ENCODE results near the gene C1QTNF4.

C1QTNF4 gene

GRCh38 chr11:47589584-47589976, 4.6 kb downstream of the C1QTNF4 start:
- in situ Hi-C loops (cut with HindIII; ENCODE audit: low sequenced_read_pairs), result no loop called here

GRCh38 chr11:47589118-47589517, 5.1 kb downstream of the C1QTNF4 start:
- H3K4me3 ChIP-seq (ENCODE audit: low read depth, low read length), result no peak overlapping the region
- in situ Hi-C loops (cut with HindIII; ENCODE audit: low sequenced_read_pairs), result no loop called here
- TF ChIP-seq CTCF (IDR thresholded peaks at IDR 0.05; ENCODE audit: low read depth, low read length), result no peak
- no peak for DNase-seq (ENCODE audit: low read depth, low spot score)

More at GRCh38 chr11:47589584-47589976, 4.6 kb downstream of the C1QTNF4 start:
- no peak for DNase-seq (ENCODE audit: low read depth, low spot score)
- peak overlapping the region; percentile 21 for H3K4me3 ChIP-seq (ENCODE audit: low read depth, low read length)
- TF ChIP-seq CTCF (IDR thresholded peaks at IDR 0.05; ENCODE audit: low read depth, low read length), result no peak

GRCh38 chr11:47587723-47588326, 6.4 kb downstream of the C1QTNF4 start:
- no peak overlapping the region for H3K4me3 ChIP-seq (ENCODE audit: low read depth, low read length)

GRCh38 chr11:47587039-47587716, 7.0 kb downstream of the C1QTNF4 start:
- DNase-seq (ENCODE audit: low read depth, low spot score), result no peak
- no peak for TF ChIP-seq CTCF (IDR thresholded peaks at IDR 0.05; ENCODE audit: low read depth, low read length)
- in situ Hi-C loops (cut with HindIII; ENCODE audit: low sequenced_read_pairs), result no loop called here
- H3K4me3 ChIP-seq (ENCODE audit: low read depth, low read length), result no peak overlapping the region

More at GRCh38 chr11:47587723-47588326, 6.4 kb downstream of the C1QTNF4 start:
- in situ Hi-C loops (cut with HindIII; ENCODE audit: low sequenced_read_pairs), result no loop called here
- DNase-seq (ENCODE audit: low read depth, low spot score), result no peak
- TF ChIP-seq CTCF (IDR thresholded peaks at IDR 0.05; ENCODE audit: low read depth, low read length), result no peak

GRCh38 chr11:47586098-47586855, 7.9 kb downstream of the C1QTNF4 start, which contains the start of gene FAM180B:
Gene FAM180B, plus strand, starts transcription at chr11:47586678. Its CDS starts 91 bp downstream, at chr11:47586769.
- in situ Hi-C loops (cut with HindIII; ENCODE audit: low sequenced_read_pairs), result no loop called here
- no peak within 1 kb of the TSS for H3K4me3 ChIP-seq (ENCODE audit: low read depth, low read length)
- no peak for TF ChIP-seq CTCF (IDR thresholded peaks at IDR 0.05; ENCODE audit: low read depth, low read length)
- no peak for DNase-seq (ENCODE audit: low read depth, low spot score)

GRCh38 chr11:47583844-47584243, 10.4 kb downstream of the C1QTNF4 start:
- no peak overlapping the region for H3K4me3 ChIP-seq (ENCODE audit: low read depth, low read length)
- in situ Hi-C loops (cut with HindIII; ENCODE audit: low sequenced_read_pairs), result no loop called here
- DNase-seq (ENCODE audit: low read depth, low spot score), result no peak
- TF ChIP-seq CTCF (IDR thresholded peaks at IDR 0.05; ENCODE audit: low read depth, low read length), result no peak
